Ascending aorta (tissue), 2 donors: ENCODE data around the gene C4B. TPM values are rescaled to one million over a fixed set of nuclear protein-coding genes. Genes with fewer than 3 reads are reported as not detected.
"Not testable (repeated sequence)": the region's sequence is repeated elsewhere in the genome, so short reads cannot be mapped to it uniquely, and the experiment has no call there.

Experiments
- DNase-seq, 2 donors: peaks; one replicate each; pipeline ENCODE4 v3.0.0-alpha.2; 2019; ENCODE audit warnings: low spot score in 2 of 2
- H3K27ac ChIP-seq, 2 donors: fragments of 200-600 bp; sonication (generic); one replicate each; pipeline ENCODE4 v1.5.1; 2016 to 2017; ENCODE audit warnings: mild to moderate bottlenecking in 1 of 2
- H3K27me3 ChIP-seq: fragments of 200-600 bp; sonication (generic); one replicate; pipeline ENCODE4 v1.5.1; 2017
- H3K36me3 ChIP-seq, 2 donors: fragments of 200-600 bp; sonication (generic); one replicate each; pipeline ENCODE4 v1.5.1; 2016
- H3K4me1 ChIP-seq, 2 donors: fragments of 200-600 bp; sonication (generic); one replicate each; pipeline ENCODE4 v1.5.1; 2016 to 2017; ENCODE audit warnings: mild to moderate bottlenecking in 1 of 2
- H3K4me3 ChIP-seq, 2 donors: fragments of 200-600 bp; sonication (generic); one replicate each; pipeline ENCODE4 v1.5.1; 2016 to 2017; ENCODE audit warnings: mild to moderate bottlenecking in 1 of 2
- H3K9me3 ChIP-seq, 2 donors: fragments of 200-600 bp; sonication (generic); one replicate each; pipeline ENCODE4 v1.5.1; 2016
- intact Hi-C: fragments of 100-400 bp; cut with DNase I; formaldehyde crosslinking; loops from one replicate; pipeline ENCODE4 v1.15.1; 2023
- total RNA-seq: library from RNA; depleted of rRNA; stranded (reverse); fragments of >200 nt; gene quantifications from one replicate; pipeline ENCODE4 v1.1.0, GENCODE V29; 2016

C4B gene
- total RNA-seq, 1 donor from 2014 or later = 133 TPM

DNA sequence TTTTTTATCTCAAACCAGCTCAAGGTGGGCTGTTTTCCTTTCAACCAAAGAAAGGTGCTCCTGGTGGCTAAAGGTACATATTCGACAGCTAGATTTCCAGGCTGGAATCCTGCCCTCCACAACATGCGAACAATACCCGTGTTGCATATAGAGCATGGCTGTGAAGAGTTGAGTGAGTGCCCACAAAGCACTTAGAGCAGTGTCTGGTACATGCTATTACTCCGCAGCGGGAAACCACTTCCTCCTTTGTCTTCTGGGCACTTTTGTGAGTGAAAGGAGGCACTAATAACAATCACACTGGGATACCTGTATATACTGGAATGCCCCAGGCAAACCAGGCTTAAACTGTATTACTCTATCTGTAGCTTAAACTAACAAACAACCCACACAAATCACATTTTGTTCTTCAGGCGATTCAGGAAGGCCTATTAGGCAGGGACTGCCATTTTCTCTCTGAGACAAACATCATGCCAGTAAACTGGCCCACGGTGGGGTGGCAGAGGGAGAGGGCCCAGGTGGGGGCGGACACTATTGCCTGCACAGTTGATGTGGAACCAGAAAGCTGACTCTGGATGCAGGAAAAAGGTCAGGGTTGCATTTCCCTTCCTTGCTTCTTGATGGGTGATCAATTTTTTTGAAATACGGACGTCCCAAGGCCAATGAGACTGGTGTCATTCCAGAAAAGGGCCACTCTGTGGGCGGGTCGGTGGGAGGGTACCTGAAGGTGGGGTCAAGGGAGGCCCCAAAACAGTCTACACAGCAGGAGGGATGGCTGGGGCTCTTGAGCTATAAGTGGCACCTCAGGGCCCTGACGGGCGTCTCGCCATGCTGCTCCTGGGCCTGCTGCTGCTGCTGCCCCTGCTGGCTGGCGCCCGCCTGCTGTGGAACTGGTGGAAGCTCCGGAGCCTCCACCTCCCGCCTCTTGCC, 23.3 kb downstream of the C4B start, which contains the start of gene CYP21A2:
Gene CYP21A2 (plus strand): TSS at position 818 of the 927 bp plus-strand sequence. CDS start 8 bp downstream, at position 826.
- DNase-seq = not testable (repeated sequence)

DNA sequence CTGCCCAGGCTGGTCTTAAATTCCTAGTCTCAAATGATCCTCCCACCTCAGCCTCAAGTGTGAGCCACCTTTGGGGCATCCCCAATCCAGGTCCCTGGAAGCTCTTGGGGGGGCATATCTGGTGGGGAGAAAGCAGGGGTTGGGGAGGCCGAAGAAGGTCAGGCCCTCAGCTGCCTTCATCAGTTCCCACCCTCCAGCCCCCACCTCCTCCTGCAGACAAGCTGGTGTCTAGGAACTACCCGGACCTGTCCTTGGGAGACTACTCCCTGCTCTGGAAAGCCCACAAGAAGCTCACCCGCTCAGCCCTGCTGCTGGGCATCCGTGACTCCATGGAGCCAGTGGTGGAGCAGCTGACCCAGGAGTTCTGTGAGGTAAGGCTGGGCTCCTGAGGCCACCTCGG, 24.3 kb downstream of the C4B start:
- H3K4me1 ChIP-seq, H3K9me3 ChIP-seq, intact Hi-C loops, DNase-seq, H3K4me3 ChIP-seq, H3K36me3 ChIP-seq, H3K27ac ChIP-seq, H3K27me3 ChIP-seq: not testable (repeated sequence)

More for the DNA sequence above, 23.3 kb downstream of the C4B start, which contains the start of gene CYP21A2:
- H3K36me3 ChIP-seq, H3K9me3 ChIP-seq, H3K4me3 ChIP-seq, H3K4me1 ChIP-seq, intact Hi-C loops, H3K27me3 ChIP-seq, H3K27ac ChIP-seq: not testable (repeated sequence)

GRCh38 chr6:32039321-32040274, 25.0 kb downstream of the C4B start:
- not testable (repeated sequence) for H3K4me3 ChIP-seq, H3K4me1 ChIP-seq, H3K36me3 ChIP-seq, DNase-seq, H3K27ac ChIP-seq, H3K9me3 ChIP-seq, H3K27me3 ChIP-seq
- intact Hi-C loops = loop anchor here (10.0 kb wide), 1 partner anchor 115 kb away; the partner anchor contains the start of genes PPT2 and PRRT1

DNA sequence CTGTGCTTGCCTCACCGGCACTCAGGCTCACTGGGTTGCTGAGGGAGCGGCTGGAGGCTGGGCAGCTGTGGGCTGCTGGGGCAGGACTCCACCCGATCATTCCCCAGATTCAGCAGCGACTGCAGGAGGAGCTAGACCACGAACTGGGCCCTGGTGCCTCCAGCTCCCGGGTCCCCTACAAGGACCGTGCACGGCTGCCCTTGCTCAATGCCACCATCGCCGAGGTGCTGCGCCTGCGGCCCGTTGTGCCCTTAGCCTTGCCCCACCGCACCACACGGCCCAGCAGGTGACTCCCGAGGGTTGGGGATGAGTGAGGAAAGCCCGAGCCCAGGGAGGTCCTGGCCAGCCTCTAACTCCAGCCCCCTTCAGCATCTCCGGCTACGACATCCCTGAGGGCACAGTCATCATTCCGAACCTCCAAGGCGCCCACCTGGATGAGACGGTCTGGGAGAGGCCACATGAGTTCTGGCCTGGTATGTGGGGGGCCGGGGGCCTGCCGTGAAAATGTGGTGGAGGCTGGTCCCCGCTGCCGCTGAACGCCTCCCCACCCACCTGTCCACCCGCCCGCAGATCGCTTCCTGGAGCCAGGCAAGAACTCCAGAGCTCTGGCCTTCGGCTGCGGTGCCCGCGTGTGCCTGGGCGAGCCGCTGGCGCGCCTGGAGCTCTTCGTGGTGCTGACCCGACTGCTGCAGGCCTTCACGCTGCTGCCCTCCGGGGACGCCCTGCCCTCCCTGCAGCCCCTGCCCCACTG, 25.9 kb downstream of the C4B start:
- H3K27ac ChIP-seq, H3K4me1 ChIP-seq, H3K4me3 ChIP-seq, DNase-seq, H3K27me3 ChIP-seq, H3K9me3 ChIP-seq, H3K36me3 ChIP-seq: not testable (repeated sequence)
- intact Hi-C loops = loop anchor here (10.0 kb wide), 1 partner anchor 114 kb away; the partner anchor contains the start of genes PPT2 and PRRT1

DNA sequence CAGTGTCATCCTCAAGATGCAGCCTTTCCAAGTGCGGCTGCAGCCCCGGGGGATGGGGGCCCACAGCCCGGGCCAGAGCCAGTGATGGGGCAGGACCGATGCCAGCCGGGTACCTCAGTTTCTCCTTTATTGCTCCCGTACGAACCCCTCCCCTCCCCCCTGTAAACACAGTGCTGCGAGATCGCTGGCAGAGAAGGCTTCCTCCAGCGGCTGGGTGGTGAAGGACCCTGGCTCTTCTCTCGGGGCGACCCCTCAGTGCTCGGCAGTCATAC, 26.4 kb downstream of the C4B start:
- not testable (repeated sequence) for H3K27me3 ChIP-seq, H3K4me1 ChIP-seq, H3K36me3 ChIP-seq, H3K9me3 ChIP-seq, H3K4me3 ChIP-seq, DNase-seq, H3K27ac ChIP-seq
- intact Hi-C loops = loop anchor here (10.0 kb wide), 1 partner anchor 114 kb away; the partner anchor contains the start of genes PPT2 and PRRT1

DNA sequence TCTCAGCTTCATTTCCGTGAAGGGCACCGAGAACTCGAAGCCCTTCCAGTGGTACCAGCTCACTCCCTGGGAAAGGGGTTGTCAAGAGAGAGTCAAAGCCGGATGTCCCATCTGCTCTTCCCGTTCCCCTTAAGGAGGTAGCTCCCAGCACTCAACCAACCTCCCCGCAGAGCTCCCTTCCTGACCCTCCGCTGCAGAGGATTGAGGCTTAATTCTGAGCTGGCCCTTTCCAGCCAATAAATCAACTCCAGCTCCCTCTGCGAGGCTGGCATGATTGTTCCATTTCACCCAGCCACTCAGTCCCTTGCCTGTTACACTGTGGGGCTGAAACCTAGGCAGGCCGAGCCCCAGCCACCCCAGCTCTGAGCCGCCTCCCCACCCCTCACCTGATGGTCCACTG, 26.8 kb downstream of the C4B start:
- not testable (repeated sequence) for H3K9me3 ChIP-seq, H3K27me3 ChIP-seq, H3K27ac ChIP-seq, H3K36me3 ChIP-seq, DNase-seq, H3K4me3 ChIP-seq, H3K4me1 ChIP-seq
- intact Hi-C loops = loop anchor here (10.0 kb wide), 1 partner anchor 113 kb away; the partner anchor contains the start of genes PPT2 and PRRT1

- H3K36me3 ChIP-seq, DNase-seq, H3K27me3 ChIP-seq, H3K4me1 ChIP-seq, H3K9me3 ChIP-seq, H3K27ac ChIP-seq, H3K4me3 ChIP-seq: not testable (repeated sequence)
- intact Hi-C loops = loop anchor here (10.0 kb wide), 1 partner anchor 113 kb away; the partner anchor contains the start of genes PPT2 and PRRT1
Observed at GRCh38 chr6:32042276-32042675, 27.7 kb downstream of the C4B start.

DNA sequence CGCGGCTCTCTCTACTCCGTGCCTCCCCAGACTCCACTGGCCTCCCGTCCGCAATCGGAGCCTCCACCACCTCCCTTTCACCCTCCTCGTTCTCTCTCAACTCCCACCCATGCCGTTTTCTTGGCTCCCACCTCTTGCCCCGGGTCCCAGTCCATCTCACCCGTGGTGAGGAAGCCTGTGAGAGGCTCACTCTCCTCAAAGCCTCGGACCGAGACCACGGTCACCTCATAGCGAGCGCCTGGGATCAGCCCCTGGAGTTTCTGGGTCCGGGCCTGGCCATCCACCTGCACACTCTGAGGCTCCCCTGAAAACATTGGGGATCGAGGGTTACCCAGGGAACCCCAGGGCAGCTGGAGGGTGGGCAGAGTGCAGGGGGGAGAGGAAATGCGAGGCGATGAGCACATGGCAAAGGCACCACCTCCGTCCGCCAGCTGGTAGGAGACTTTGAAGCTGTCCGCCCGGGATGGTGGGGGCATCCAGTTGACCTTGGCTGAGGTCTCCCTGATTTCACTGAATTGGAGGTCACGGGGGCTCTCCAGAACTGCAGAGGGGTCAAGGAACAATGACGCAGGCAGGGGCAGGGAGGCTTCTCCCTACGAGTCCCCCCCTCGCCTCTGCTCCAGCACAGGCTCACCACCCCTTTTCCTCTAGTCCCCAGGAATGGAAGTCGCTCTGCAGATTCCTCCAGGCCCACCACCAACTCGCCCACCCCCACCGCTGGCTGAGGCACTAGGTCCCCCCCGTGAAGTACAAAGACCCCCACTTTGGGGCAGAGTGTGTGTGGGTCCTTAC, 29.2 kb downstream of the C4B start:
- H3K9me3 ChIP-seq, DNase-seq, H3K36me3 ChIP-seq, H3K27ac ChIP-seq, H3K27me3 ChIP-seq, H3K4me3 ChIP-seq: not testable (repeated sequence)
- intact Hi-C loops = loop anchor here (10.0 kb wide), 1 partner anchor 111 kb away; the partner anchor contains the start of genes PPT2 and PRRT1
- H3K4me1 ChIP-seq = peaks cover 0 to 19% of the 10 kb centered on the region in 2 donors

GRCh38 chr6:32044916-32045315, 30.3 kb downstream of the C4B start:
- peaks cover 0 to 19% of the 10 kb centered on the region in 2 donors for H3K4me1 ChIP-seq
- H3K9me3 ChIP-seq, DNase-seq, H3K27me3 ChIP-seq, H3K36me3 ChIP-seq, H3K4me3 ChIP-seq, H3K27ac ChIP-seq: not testable (repeated sequence)
- intact Hi-C loops = loop anchor here (10.0 kb wide), 1 partner anchor 110 kb away; the partner anchor contains the start of genes PPT2 and PRRT1
